ENCODE data around the gene CD84. TPM values are rescaled to one million over a fixed set of nuclear protein-coding genes. Genes with fewer than 3 reads are reported as not detected.
"Not testable (repeated sequence)": the region's sequence is repeated elsewhere in the genome, so short reads cannot be mapped to it uniquely, and the experiment has no call there.

Gene CD84
- total and polyA plus RNA-seq, 5 experiments from 2014 or later, result 17.5 to 83.4 (median 19.0) TPM

- peak within 1 kb of the TSS; percentile 73 to 96 (median 94) for H3K4me3 Mint-ChIP-seq
- POLR2A ChIA-PET, result interaction anchor here (0.6 to 2.2 kb wide), 19 partner anchors 11 to 375 kb away, joined by 3 to 17 read pairs (median 4); no protein-coding TSS in a partner anchor
- peaks cover 5 to 25% (median 15%) of the 10 kb centered on the region in 9 donors for H3K9me3 Mint-ChIP-seq
- DNase-seq, result peak in 7 of 10 donors; percentile 10 to 58 (median 31)
- peaks cover 40 to 74% (median 67%) of the 10 kb centered on the region in 4 donors for H3K4me1 Mint-ChIP-seq
- no peaks in the 10 kb centered on the region for H3K27me3 Mint-ChIP-seq
- H3K27ac Mint-ChIP-seq, result peak within 1 kb of the TSS; percentile 91 to 98 (median 95)
- ATAC-seq, result peak; percentile 59 to 73
- peaks cover 4 to 26% (median 15%) of the 10 kb centered on the region in 3 donors for H3K36me3 Mint-ChIP-seq
These were observed 56.5 kb downstream of the CD84 start, which contains the start of gene SLAMF6 for GRCh38 chr1:160522622-160523345. Gene SLAMF6 (minus strand): TSS chr1:160523255. CDS start chr1:160523192, 63 bp downstream.

GRCh38 chr1:160522136-160522535, 57.2 kb downstream of the CD84 start:
- Mint-ChIP-seq H3K27ac (peak overlapping the region; percentile 91 to 98 (median 95)), H3K9me3 (peaks cover 3 to 18% (median 13%) of the 10 kb centered on the region in 9 donors)
- ATAC-seq, result peak in 1 of 2 donors; percentile 4

GRCh38 chr1:160521554-160521953, 57.7 kb downstream of the CD84 start:
- Mint-ChIP-seq H3K4me3 (peak overlapping the region; percentile 73 to 96 (median 94)), H3K27me3 (no peaks in the 10 kb centered on the region), H3K9me3 (peaks cover 3 to 13% (median 8%) of the 10 kb centered on the region in 9 donors), H3K36me3 (peaks cover 3 to 29% (median 8%) of the 10 kb centered on the region in 3 donors), H3K4me1 (peaks cover 49 to 85% (median 78%) of the 10 kb centered on the region in 4 donors), H3K27ac (peak overlapping the region; percentile 91 to 98 (median 94))
- ATAC-seq (no peak), DNase-seq (no peak)
- POLR2A ChIA-PET, result interaction anchor here (0.7 to 2.2 kb wide), 3 partner anchors 19 to 87 kb away, joined by 3 to 17 read pairs (median 4); no protein-coding TSS in a partner anchor

More at GRCh38 chr1:160522136-160522535, 57.2 kb downstream of the CD84 start:
- no peaks in the 10 kb centered on the region for H3K27me3 Mint-ChIP-seq
- POLR2A ChIA-PET, result interaction anchor here (0.6 to 2.2 kb wide), 13 partner anchors 13 to 374 kb away, joined by 3 to 17 read pairs (median 4); no protein-coding TSS in a partner anchor
- peaks cover 43 to 81% (median 73%) of the 10 kb centered on the region in 4 donors for H3K4me1 Mint-ChIP-seq
- H3K36me3 Mint-ChIP-seq, result peaks cover 6 to 28% (median 8%) of the 10 kb centered on the region in 3 donors
- peak overlapping the region; percentile 73 to 96 (median 94) for H3K4me3 Mint-ChIP-seq
- DNase-seq, result no peak

GRCh38 chr1:160520999-160521398, 58.3 kb downstream of the CD84 start:
- DNase-seq, result no peak
- H3K4me1 Mint-ChIP-seq, result peaks cover 52 to 88% (median 83%) of the 10 kb centered on the region in 4 donors
- H3K9me3 Mint-ChIP-seq, result peaks cover 0 to 9% (median 6%) of the 10 kb centered on the region in 9 donors
- ATAC-seq, result peak in 1 of 2 donors; percentile 18
- H3K4me3 Mint-ChIP-seq, result peak overlapping the region; percentile 73 to 96 (median 94)
- H3K27ac Mint-ChIP-seq, result peak overlapping the region; percentile 91 to 98 (median 94)
- peaks cover 0 to 25% (median 9%) of the 10 kb centered on the region in 3 donors for H3K36me3 Mint-ChIP-seq
- no peaks in the 10 kb centered on the region for H3K27me3 Mint-ChIP-seq
- POLR2A ChIA-PET, result interaction anchor here (0.6 to 0.7 kb wide), 2 partner anchors 17 to 20 kb away, joined by 3 read pairs; no protein-coding TSS in a partner anchor

GRCh38 chr1:160520582-160520981, 58.7 kb downstream of the CD84 start:
- Mint-ChIP-seq H3K27me3 (no peaks in the 10 kb centered on the region), H3K27ac (peak overlapping the region; percentile 91 to 98 (median 94)), H3K9me3 (peaks cover 0 to 9% (median 5%) of the 10 kb centered on the region in 9 donors), H3K36me3 (peaks cover 0 to 23% (median 10%) of the 10 kb centered on the region in 3 donors), H3K4me3 (peak overlapping the region; percentile 73 to 96 (median 94)), H3K4me1 (peaks cover 56 to 93% (median 87%) of the 10 kb centered on the region in 4 donors)
- DNase-seq (no peak), ATAC-seq (no peak)
- POLR2A ChIA-PET, result interaction anchor here (0.6 to 1.3 kb wide), 2 partner anchors 17 to 20 kb away, joined by 3 to 6 read pairs; no protein-coding TSS in a partner anchor

GRCh38 chr1:160519642-160520435, 59.5 kb downstream of the CD84 start:
- peak overlapping the region; percentile 73 to 96 (median 94) for H3K4me3 Mint-ChIP-seq

GRCh38 chr1:160517519-160517918, 61.8 kb downstream of the CD84 start:
- H3K27me3 Mint-ChIP-seq, POLR2A ChIA-PET, ATAC-seq, DNase-seq: not testable (repeated sequence)
- H3K27ac Mint-ChIP-seq, result peak overlapping the region in 8 of 10 donors; percentile 21 to 94 (median 78)
- peak overlapping the region in 8 of 10 donors; percentile 13 to 95 (median 46) for H3K4me3 Mint-ChIP-seq
- peaks cover 65 to 98% (median 95%) of the 10 kb centered on the region in 4 donors for H3K4me1 Mint-ChIP-seq
- peaks cover 6 to 18% (median 13%) of the 10 kb centered on the region in 9 donors for H3K9me3 Mint-ChIP-seq
- peaks cover 8 to 44% (median 27%) of the 10 kb centered on the region in 3 donors for H3K36me3 Mint-ChIP-seq

More at GRCh38 chr1:160519642-160520435, 59.5 kb downstream of the CD84 start:
- POLR2A ChIA-PET, result interaction anchor here (0.7 to 1.3 kb wide), 3 partner anchors 15 to 35 kb away, joined by 3 to 6 read pairs (median 3); no protein-coding TSS in a partner anchor
- Mint-ChIP-seq H3K9me3 (peaks cover 0 to 5% (median 2%) of the 10 kb centered on the region in 9 donors), H3K36me3 (peaks cover 0 to 21% (median 10%) of the 10 kb centered on the region in 3 donors), H3K27me3 (no peaks in the 10 kb centered on the region), H3K4me1 (peaks cover 63 to 95% (median 91%) of the 10 kb centered on the region in 4 donors), H3K27ac (peak overlapping the region; percentile 91 to 98 (median 94))
- DNase-seq (peak in 3 of 10 donors; percentile 45 to 60 (median 53)), ATAC-seq (peak; percentile 51 to 70)

GRCh38 chr1:160515908-160516307, 63.4 kb downstream of the CD84 start:
- ATAC-seq, DNase-seq, H3K27me3 Mint-ChIP-seq, POLR2A ChIA-PET: not testable (repeated sequence)
- H3K27ac Mint-ChIP-seq, result peak overlapping the region in 9 of 10 donors; percentile 11 to 94 (median 64)
- H3K9me3 Mint-ChIP-seq, result peaks cover 6 to 26% (median 20%) of the 10 kb centered on the region in 9 donors
- H3K36me3 Mint-ChIP-seq, result peaks cover 16 to 59% (median 42%) of the 10 kb centered on the region in 3 donors
- peak overlapping the region; percentile 7 to 95 (median 66) for H3K4me3 Mint-ChIP-seq
- peaks cover 54 to 98% (median 86%) of the 10 kb centered on the region in 4 donors for H3K4me1 Mint-ChIP-seq

- H3K4me1 Mint-ChIP-seq, result peaks cover 30 to 61% (median 47%) of the 10 kb centered on the region in 4 donors
- no peak for DNase-seq
- peaks cover 42 to 71% (median 52%) of the 10 kb centered on the region in 3 donors for H3K36me3 Mint-ChIP-seq
- peak overlapping the region in 5 of 10 donors; percentile 0 to 87 (median 69) for H3K27ac Mint-ChIP-seq
- peaks cover 14 to 54% (median 41%) of the 10 kb centered on the region in 9 donors for H3K9me3 Mint-ChIP-seq
- no peaks in the 10 kb centered on the region for H3K27me3 Mint-ChIP-seq
- POLR2A ChIA-PET, result no interaction called here
- H3K4me3 Mint-ChIP-seq, result peak overlapping the region in 1 of 10 donors; percentile 8
- ATAC-seq, result no peak
These were observed 74.6 kb downstream of the CD84 start for GRCh38 chr1:160504651-160505050.

- POLR2A ChIA-PET, result interaction anchor here (0.6 to 0.7 kb wide), 2 partner anchors 26 to 211 kb away, joined by 3 read pairs; no protein-coding TSS in a partner anchor
- ATAC-seq (no peak), DNase-seq (no peak)
- H3K4me1 Mint-ChIP-seq, result peaks cover 33 to 68% (median 51%) of the 10 kb centered on the region in 4 donors
- peaks cover 50 to 70% (median 52%) of the 10 kb centered on the region in 3 donors for H3K36me3 Mint-ChIP-seq
- no peaks in the 10 kb centered on the region for H3K27me3 Mint-ChIP-seq
- H3K4me3 Mint-ChIP-seq, result peak overlapping the region in 4 of 10 donors; percentile 5 to 43 (median 12)
- H3K27ac Mint-ChIP-seq, result peak overlapping the region in 4 of 10 donors; percentile 33 to 80 (median 75)
- H3K9me3 Mint-ChIP-seq, result peaks cover 12 to 38% (median 30%) of the 10 kb centered on the region in 9 donors
These were observed 76.2 kb downstream of the CD84 start for GRCh38 chr1:160503087-160503486.

GRCh38 chr1:160500321-160500990, 78.8 kb downstream of the CD84 start:
- DNase-seq (no peak), ATAC-seq (no peak)
- H3K27me3 Mint-ChIP-seq, result no peaks in the 10 kb centered on the region
- peaks cover 1 to 12% (median 8%) of the 10 kb centered on the region in 9 donors for H3K9me3 Mint-ChIP-seq
- H3K36me3 Mint-ChIP-seq, result peaks cover 28 to 51% (median 49%) of the 10 kb centered on the region in 3 donors
- peak overlapping the region in 4 of 10 donors; percentile 47 to 80 (median 72) for H3K27ac Mint-ChIP-seq
- peaks cover 34 to 80% (median 55%) of the 10 kb centered on the region in 4 donors for H3K4me1 Mint-ChIP-seq
- POLR2A ChIA-PET, result interaction anchor here (0.6 to 1.1 kb wide), 2 partner anchors 21 to 255 kb away, joined by 3 to 4 read pairs; no protein-coding TSS in a partner anchor
- no peak overlapping the region for H3K4me3 Mint-ChIP-seq
